NT2/D1 (cell line): ENCODE data around the gene MTNR1B.

Experiments
- SUZ12 ChIP-seq: IDR thresholded peaks from 2 replicates; pipeline ENCODE4 v1.6.1; 2011; ENCODE audit not compliant: insufficient read length, insufficient read depth; ENCODE audit errors: extremely low read depth
- YY1 ChIP-seq: IDR thresholded peaks from 2 replicates; pipeline ENCODE4 v1.6.1; 2011; ENCODE audit not compliant: insufficient read length, insufficient read depth
- ZNF274 ChIP-seq: IDR thresholded peaks from 2 replicates; pipeline ENCODE4 v1.6.1; 2011; ENCODE audit warnings: mild to moderate bottlenecking, low read depth, low read length

- TF ChIP-seq ZNF274 = no peak
- TF ChIP-seq SUZ12 = no peak
- TF ChIP-seq YY1 = no peak
These were observed 1.6 kb upstream of the MTNR1B start for GRCh38 chr11:92967867-92968266.
